ENCODE measurements around the gene H6PD.

Gene H6PD

GRCh38 chr1:9243066-9243739 is 8.6 kb downstream of the H6PD start (continued):
- TF ChIP-seq ZNF280D (tag by site-specific recombination; IDR thresholded peaks at IDR 0.05), result no peak
- no peak for TF ChIP-seq ZSCAN5A (tag by site-specific recombination; IDR thresholded peaks at IDR 0.05)
- TF ChIP-seq ZNF184 (tag by site-specific recombination; IDR thresholded peaks at IDR 0.05), result no peak
- TF ChIP-seq HIC1 (tag by site-specific recombination; IDR thresholded peaks at IDR 0.05), result no peak

- no peak overlapping the region for H3K27ac ChIP-seq (ENCODE audit: extremely low read depth, low read depth, low read length)
- TF ChIP-seq PRDM2 (tag by site-specific recombination; IDR thresholded peaks at IDR 0.05; ENCODE audit: borderline replicate concordance), result no peak
- no peak for TF ChIP-seq ZNF239 (tag by site-specific recombination; IDR thresholded peaks at IDR 0.05)
- TF ChIP-seq ZFP3 (tag by site-specific recombination; IDR thresholded peaks at IDR 0.05; ENCODE audit: low read depth), result no peak
- no peak for TF ChIP-seq ZNF350 (tag by site-specific recombination; IDR thresholded peaks at IDR 0.05)
- no peak for TF ChIP-seq ZNF354C (tag by site-specific recombination; IDR thresholded peaks at IDR 0.05; ENCODE audit: borderline replicate concordance, low read depth)
- no peak for TF ChIP-seq ZNF596 (tag by site-specific recombination; IDR thresholded peaks at IDR 0.05)
- no peak for TF ChIP-seq RBAK (tag by site-specific recombination; IDR thresholded peaks at IDR 0.05)
- no peak for TF ChIP-seq ZBTB44 (tag by site-specific recombination; IDR thresholded peaks at IDR 0.05)
- no peak for TF ChIP-seq ZNF549 (tag by site-specific recombination; IDR thresholded peaks at IDR 0.05)
- no peak for TF ChIP-seq ZNF221 (tag by site-specific recombination; IDR thresholded peaks at IDR 0.05; ENCODE audit: borderline replicate concordance)
- TF ChIP-seq ZBTB26 (tag by site-specific recombination; optimal IDR thresholded peaks at IDR 0.05), result no peak
- H3K4me1 ChIP-seq (ENCODE audit: control insufficient read depth, insufficient read depth, low read length), result no peaks in the 10 kb centered on the region
- no peak overlapping the region for H3K4me3 ChIP-seq (ENCODE audit: low read depth, low read length)
- CTCF ChIA-PET, result interaction anchor here (0.6 to 3.1 kb wide), 3 partner anchors 10 to 236 kb away, joined by 3 to 14 read pairs (median 3); partner anchors contain the start of gene H6PD
- H3K9me3 ChIP-seq (ENCODE audit: control insufficient read depth, insufficient read depth, low read depth, low read length), result no peaks in the 10 kb centered on the region
- POLR2A ChIA-PET, result interaction anchor here (0.5 to 1.6 kb wide), 3 partner anchors 9 to 35 kb away, joined by 3 to 8 read pairs (median 4); no protein-coding TSS in a partner anchor
- H3K36me3 ChIP-seq (ENCODE audit: control insufficient read depth in 2 of 2, insufficient read depth in 1 of 2, low read length in 2 of 2), result peaks cover 0 to 44% of the 10 kb centered on the region in 2 experiments; a peak in 1 of 3 replicates
Measured at GRCh38 chr1:9244501-9245229, 10.1 kb downstream of the H6PD start.
